Stimulated activated CD8-positive, alpha-beta memory T cell treated with anti-CD3 and anti-CD28 coated beads, Interleukin-15, amount 100 ng/mL, for 24 hours (primary cell): ENCODE data around the gene SLC39A7.

Source experiments
- DNase-seq: peaks from one replicate; pipeline ENCODE4 v3.0.0-alpha.2; 2020; ENCODE audit warnings: low read depth

SLC39A7 gene

GRCh38 chr6:33170176-33171015 is 30.3 kb upstream of the SLC39A7 start:
- DNase-seq = no peak

GRCh38 chr6:33171016-33171879 is 29.4 kb upstream of the SLC39A7 start:
- DNase-seq = no peak

GRCh38 chr6:33171880-33172687 is 28.6 kb upstream of the SLC39A7 start:
- DNase-seq = no peak

- DNase-seq = no peak
These were observed 27.8 kb upstream of the SLC39A7 start for GRCh38 chr6:33172688-33173534.

GRCh38 chr6:33173535-33174180 is 27.0 kb upstream of the SLC39A7 start:
- no peak for DNase-seq

- no peak for DNase-seq
These were observed 25.9 kb upstream of the SLC39A7 start for GRCh38 chr6:33174784-33175183.

- DNase-seq = no peak
These were observed 25.1 kb upstream of the SLC39A7 start for GRCh38 chr6:33175436-33176069.

- DNase-seq = no peak
These were observed 23.8 kb upstream of the SLC39A7 start for GRCh38 chr6:33176906-33177305.

GRCh38 chr6:33177552-33178446 is 22.9 kb upstream of the SLC39A7 start:
- no peak for DNase-seq

GRCh38 chr6:33178755-33179475 is 21.8 kb upstream of the SLC39A7 start:
- DNase-seq = no peak

GRCh38 chr6:33181141-33181540 is 19.5 kb upstream of the SLC39A7 start:
- no peak for DNase-seq

GRCh38 chr6:33183071-33183683 is 17.5 kb upstream of the SLC39A7 start:
- DNase-seq = no peak

- DNase-seq = no peak
These were observed 15.5 kb upstream of the SLC39A7 start for GRCh38 chr6:33185190-33185589.

GRCh38 chr6:33185654-33186187 is 14.9 kb upstream of the SLC39A7 start:
- DNase-seq = no peak

- DNase-seq = no peak
These were observed 12.9 kb upstream of the SLC39A7 start for GRCh38 chr6:33187809-33188208.

- DNase-seq = no peak
These were observed 11.5 kb upstream of the SLC39A7 start for GRCh38 chr6:33189164-33189563.

- DNase-seq = no peak
These were observed 10.8 kb upstream of the SLC39A7 start for GRCh38 chr6:33189625-33190448.
